HG02759 (cell line): ENCODE results near the gene CACNA1S.

Experiments used
- ATAC-seq: cut with Tn5 transposase; IDR thresholded peaks from one replicate; pipeline ENCODE4 v1.9.1; 2021; ENCODE audit warnings: mild to moderate bottlenecking, moderate library complexity; ENCODE audit not compliant: unreplicated experiment

The CACNA1S gene

DNA sequence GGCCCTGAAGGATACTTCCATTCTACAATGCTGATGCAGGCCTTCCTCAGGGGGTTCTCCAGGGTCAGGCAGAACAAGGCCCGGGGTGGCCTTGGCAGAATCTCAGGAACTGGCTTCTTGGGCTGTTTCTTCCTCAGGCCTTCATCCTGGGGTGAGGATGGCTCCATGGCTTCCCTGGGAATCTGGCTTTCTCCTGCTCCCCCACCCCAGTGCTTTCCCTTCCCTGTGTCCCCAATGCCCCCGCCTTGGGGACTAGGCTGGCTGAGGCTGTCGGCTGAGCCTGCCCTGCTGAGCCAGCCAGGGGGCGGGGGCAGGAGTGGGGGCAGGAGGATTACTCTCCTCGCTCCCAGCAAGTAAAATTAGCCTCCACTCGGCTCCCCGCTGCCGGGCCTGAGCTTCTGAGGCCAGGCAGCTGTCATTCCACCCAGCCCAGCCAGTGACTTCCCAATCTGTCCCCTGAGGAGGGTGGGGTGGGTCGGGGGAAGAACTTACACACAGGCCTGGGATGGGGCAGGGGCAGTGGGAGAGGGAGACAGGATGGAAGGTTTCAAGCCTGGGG is at the start of gene CACNA1S:
TSS of gene CACNA1S (minus strand) at position 254 of the 559 bp plus-strand sequence. CDS start at position 167, 87 bp downstream.
- no peak for ATAC-seq

DNA sequence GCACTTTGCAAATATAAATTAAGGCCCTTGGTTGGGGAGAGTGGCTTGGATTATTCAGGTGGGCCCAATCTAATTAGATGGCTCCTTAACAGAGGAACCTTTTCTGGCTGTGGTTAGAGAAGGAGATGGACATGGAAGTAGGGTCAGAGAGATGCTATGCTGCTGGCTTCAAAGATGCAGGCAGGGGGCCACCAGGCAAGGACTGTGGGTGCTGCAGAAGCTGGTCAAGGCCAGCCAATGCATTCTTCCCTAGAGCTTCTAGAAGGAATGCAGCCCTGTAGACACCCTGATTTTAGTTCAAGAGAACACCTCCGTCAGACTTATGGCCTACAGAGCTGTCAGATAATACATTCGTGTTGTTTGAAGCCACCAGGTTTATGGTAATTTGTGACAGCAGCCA is 45.7 kb upstream of the CACNA1S start:
- no peak for ATAC-seq

DNA sequence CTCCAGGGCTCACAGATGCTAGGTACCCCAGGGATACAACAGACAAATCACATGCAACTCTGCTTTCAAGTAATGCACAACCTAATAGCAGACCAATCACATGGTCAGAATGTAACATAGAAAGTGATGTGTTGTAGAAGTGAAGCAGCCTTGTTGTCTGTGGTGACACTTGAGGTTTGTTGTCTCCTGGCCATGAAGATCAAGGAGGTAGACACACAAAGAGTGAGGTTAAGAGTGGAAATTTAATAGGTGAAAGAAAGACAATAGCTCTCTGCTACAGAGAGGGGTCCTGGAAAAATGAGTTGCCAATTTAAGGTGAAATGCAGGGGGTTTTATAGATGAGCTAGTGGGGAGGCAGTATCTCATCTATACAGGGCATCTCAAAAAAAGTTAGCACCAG is 44.6 kb upstream of the CACNA1S start:
- ATAC-seq = no peak

DNA sequence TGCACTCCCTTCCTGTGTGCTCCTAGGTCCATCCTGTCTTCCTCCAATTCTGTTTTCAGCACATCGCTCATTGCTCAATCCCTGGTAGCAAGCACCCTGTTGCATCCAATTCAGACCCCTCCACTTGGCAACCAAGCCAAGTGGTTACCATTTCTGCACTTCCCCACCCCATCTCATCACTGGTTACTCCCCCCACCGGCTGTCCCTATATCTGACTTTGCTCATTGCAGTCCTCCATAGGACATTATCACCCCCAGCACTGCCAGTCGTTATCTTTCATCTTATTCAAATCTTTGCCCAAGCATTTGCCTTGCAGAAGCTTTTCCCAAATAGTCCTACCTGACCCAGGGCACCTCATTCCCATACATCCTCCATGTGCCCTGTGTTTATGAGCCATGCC is 44.1 kb upstream of the CACNA1S start:
- no peak for ATAC-seq

DNA sequence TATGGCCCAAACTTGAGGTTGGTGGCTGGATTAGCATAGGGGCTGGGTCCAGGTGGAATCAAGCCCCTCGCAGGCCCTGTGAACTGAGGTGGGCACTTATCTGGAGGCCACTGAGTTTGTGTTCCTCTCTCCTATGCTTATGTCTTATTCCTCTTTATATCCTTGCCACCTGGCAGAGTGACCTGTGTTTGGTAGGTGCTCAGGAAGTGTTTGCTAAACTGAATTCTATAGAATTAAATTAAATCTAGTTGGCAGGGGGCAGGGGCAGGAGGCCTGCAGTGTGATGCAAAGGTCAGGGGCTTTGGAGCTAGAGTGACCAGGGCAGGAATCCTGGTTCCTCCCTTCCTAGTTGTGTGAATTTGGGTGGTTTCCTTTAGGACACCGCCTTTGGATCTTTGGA is 43.1 kb upstream of the CACNA1S start:
- no peak for ATAC-seq

DNA sequence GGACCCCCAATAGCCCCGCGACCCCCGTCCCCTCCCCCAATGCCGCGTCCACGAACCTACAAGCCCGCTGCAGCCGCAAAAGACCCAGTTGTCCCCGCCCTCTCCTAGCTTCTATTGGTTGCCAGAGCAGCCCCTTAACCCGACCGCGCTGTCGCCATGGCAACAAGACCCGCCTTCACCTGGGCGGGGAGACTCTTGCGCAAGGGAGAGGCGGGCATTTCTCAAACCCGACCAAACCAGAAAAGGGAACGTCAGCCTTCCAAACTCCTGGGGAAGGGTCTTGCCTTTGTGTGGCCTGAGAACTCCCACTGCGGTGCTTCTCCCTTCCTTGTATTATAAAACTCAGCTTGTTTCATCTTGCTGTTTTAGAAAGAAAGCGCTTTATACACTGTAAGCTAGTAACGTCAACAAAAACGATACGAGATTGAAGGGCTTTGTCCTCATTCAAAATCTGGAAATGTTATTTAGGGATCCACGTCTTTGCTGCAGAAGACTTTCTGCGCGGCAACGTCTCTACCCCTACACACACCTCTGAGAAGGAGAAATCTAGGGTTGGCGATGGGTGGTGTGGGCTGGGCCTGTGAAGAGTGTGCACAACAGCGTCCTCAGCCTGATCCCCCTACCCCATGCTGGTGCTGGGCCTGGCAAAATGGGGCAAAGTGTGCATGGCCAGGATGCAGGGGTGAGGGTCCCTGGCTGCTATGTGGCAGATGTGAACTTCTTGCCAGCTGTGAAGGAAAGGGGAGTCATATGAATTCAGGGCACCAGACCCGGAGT is 42.4 kb upstream of the CACNA1S start, which contains the start of gene TMEM9:
TSS of gene TMEM9 (minus strand) at position 86 of the 777 bp plus-strand sequence. CDS start 551 bp downstream, outside the sequence.
- peak; percentile 98 for ATAC-seq

DNA sequence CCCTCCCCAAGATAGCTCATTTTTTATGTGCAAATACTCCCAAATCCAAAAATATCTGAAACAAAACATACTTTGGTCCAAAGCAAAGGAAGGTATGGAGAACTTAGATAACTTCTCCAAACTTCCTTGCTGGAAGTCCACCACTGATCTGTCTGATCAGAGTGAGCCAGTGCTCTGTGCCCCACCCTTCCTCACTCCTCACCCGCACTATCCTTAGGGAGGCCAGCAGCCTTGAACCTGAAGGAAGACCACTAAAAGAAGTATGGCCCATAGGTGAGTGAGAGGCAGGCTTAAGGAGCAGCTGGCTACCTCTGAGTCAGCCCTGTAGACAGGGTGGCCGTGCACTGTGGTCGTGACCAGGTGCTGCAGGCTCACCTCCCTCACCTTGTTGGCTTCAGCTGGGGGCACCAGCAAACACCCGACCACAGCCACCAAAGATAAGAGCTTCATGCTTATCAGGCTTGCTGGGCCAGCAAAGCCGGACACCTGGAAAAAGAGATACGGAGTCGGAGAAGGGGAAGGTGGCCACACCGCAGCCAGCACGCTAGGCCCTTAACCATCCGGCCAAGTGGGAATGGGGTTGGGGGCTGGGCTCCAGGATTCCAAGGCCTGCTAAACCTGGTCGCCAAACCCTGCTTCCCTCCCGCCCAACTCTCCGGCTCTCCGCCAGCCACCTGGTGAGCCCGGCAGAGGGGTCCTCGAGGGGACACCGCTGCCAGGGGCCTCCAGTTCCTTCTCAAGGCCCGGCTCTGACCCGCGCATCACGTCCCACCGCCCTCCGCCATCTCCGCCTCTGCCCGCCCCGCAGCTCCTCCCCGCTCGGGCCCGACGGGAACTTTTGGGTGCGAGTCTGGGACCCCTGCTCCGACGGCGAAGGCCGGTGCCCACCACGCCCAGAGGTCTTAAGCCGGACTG is 41.5 kb upstream of the CACNA1S start:
- ATAC-seq = peak; percentile 76

DNA sequence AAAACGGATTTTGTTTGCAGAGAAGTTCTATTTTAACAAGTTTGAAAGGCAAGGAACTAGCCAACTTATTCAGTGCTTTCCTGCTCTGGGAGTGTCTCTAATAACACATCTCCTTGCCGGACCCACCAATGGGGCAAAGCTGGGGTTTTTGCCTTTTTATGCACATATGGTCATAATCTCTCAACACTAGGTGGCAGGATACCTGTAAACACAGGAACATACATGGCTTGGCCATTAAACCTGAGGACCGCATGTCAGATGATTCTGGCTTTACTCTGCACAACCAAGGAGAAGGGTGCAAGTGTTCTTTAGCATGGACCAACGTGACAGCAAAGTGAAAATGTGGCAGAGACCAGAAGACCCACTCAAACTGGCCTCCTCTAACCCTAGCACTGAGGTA is 37.2 kb upstream of the CACNA1S start:
- ATAC-seq = no peak

DNA sequence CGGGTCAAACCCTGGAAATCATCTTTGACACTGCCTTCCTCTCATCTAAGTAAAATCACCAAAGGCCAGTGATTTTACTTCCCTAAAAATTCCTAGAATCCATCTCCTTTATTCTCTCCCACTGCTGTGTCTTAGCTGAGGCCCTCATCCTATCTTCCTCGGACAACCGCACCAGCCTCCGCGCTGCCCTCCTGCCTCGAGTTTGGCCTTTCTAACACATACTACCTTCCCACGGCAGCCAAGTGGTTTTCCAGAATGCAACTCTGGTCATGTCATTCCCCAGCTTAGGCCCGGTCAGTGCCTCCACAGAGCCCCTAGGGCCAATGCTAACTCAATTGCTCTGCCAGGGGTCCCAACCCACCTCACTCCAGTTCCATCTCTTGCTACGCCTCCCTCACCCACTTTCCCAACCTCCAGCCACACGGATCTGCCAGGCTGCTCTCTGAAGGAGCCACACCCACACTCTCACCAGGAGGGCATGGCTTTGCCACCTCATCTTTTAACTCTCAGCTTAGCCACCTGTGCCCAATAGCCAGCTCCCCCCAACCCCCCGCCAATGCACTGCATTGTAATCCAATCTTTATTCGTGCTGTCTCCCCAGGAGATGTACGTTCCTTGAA is 35.3 kb upstream of the CACNA1S start:
- ATAC-seq = no peak

DNA sequence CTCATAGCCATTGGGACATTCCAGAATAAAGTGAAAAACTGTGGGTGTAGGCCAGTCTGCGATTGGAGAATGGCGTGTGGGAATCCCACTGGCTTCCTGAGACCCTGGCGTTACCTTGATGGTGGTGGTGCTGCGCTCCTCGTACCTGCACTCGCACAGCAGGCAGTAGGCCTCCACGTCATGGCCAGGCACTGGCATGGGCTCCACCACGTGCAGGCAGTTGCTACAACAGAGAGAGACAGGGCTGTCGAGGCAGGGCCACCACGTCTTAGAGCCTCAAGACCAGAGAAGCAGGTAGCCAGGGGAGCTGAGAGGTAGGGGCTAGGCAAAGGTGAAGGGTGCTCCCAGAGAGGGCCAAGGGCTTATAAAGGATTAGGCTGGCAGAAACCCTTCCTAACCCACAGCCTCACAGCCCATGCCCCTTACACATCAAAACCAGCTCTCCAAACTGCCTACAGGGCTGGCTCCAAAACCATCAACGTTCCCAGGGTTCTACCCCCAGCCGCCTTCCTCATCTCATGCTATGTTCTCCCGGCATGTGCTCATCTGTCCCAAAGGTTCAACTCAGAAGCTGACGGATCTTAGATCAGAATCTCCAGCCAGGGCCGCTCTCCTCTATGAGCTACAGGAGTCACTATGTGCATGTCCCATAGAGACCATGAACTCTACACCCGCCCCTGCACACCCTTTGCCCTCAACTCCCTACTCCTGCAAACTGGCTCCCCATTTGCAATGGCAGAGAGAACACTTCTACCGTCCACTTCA is 34.6 kb upstream of the CACNA1S start:
- no peak for ATAC-seq

DNA sequence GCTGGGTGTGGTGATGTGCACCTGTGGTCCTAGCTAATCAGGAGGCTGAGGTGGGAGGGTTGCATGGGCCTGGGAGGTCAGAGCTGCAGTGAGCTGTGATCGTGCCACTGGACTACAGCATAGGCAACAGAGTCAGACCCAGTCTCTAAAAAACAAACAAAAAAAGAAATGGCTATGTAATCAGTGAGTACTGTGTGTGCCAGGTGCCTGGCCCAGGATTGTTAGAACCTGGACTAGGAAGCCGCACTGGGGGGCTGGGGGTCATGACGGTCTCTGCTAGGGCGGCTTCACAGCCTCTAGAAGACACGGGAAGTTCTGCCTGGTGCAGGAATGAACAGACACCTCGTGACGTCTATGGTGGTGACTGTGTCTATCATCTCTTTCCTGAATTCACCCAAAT is 33.6 kb upstream of the CACNA1S start:
- ATAC-seq = no peak

DNA sequence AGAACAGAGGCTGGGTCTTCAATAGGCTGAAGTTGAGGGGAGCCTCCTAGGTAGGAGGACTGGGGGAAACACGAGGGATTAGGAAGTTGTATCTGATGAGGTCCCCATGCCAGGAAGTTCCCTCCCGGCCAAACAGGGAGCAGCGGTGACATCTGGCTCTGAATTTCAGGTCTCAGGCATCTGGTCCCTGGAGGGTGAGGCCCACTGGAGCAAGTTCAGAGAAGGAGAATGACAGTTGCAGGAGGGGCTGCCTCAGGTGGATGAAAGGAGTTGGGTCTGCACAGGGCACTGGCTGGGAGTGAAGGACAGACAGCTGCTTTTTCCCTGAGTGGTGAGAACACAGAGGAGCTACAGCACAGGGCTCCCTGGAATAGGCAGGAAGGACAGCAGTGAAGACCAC is 32.9 kb upstream of the CACNA1S start:
- ATAC-seq = no peak

DNA sequence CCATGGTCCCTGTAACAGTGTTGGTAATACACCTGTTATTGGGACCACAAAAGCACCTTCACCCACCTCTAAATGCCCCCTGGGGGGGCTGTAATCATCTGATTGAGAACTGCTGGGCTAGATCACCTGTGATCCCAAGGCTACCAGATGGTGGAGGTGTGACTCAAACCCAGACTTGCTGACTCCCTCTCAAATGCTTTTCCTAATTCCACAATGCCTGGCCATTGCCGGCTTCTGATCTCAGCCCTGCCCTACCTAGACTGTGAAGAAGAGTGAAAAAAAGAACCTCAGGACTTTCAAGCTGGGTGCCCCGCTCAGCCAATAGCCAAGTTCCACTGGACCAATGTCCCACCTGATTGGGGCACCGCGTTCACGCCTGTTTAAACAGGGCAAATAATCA is 32.5 kb upstream of the CACNA1S start:
- no peak for ATAC-seq

DNA sequence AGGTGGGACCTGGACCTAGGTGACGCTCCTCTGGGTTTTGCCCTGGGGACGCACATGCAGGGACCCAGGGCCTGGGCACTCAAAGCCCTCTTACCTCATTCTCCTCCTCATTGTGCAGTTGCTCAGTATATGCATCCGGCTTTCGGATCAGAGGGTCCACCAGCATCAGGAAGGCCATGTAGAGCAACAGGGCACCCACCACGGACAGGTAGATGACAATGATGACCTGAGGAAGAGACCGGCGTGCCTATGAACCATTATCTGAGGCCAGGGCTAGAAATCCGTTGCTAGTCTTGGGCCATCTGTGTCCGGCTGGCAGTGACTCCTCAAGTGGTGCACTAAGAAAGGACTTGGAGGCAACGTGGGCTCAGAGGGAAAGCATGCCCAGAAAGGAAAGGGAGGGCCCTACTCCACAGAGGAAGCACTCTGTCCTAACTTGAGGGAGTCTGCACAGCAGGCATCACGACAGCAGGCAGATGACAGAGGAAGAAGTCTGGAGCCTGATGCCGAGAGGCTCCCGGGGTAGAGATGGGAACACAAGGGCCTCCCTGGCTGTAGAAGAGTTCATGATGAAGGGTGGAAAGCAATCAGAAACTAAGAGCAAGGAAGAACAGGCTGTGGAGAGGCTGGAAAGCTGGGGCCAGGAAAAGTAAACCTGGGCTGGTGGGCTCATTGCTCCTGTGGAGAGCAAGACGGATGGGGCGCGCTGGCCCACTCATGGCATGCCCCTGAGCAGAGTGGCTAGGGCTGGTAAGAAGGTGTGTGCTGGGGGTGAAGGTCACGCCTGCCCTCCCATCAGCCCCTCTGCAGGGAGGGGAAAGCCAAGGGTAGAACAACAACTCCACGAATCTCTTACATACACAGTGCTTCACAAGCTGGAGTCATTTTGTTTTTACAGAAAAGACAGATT is 31.8 kb upstream of the CACNA1S start:
- no peak for ATAC-seq

DNA sequence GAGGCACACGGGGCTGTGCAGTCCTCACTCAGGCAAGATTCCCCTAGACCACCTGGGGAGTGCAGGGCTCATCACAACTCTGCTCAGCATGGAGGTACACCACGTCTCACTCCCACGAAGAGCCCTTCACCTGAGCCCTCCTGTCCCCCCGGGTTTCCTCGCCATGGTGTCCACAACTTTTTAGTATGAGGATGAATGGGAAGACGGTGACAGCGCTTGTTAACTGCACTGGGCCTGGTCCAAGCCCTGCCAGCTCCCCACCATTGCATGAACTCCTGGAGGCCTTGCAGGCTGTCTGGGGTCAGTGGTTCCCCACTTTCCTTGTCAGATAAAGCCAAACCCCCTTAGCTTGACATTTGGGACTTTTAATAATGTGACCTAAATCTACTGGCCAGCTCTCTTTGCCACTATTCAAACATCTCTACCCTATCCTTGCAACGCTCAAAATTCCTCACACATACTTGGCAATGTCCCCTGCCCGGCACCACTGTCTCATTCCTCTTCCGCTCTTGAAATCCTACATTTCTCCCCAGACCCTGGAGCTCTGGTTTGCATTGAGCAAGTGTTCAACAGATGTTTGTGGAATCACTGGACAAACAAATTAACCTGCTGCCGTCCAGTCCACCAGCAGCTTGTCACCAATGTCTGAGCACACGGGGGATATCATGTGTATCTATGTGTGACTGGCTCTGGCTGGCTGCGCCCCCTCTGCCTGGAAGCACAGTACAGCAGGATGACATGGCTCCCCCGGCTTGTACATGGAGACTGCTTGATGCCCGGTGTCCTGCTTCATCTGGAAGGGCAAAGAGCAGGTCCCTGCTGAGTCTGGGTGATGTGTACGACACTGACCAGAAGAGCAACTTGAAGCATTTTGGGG is 30.9 kb upstream of the CACNA1S start:
- ATAC-seq = no peak

DNA sequence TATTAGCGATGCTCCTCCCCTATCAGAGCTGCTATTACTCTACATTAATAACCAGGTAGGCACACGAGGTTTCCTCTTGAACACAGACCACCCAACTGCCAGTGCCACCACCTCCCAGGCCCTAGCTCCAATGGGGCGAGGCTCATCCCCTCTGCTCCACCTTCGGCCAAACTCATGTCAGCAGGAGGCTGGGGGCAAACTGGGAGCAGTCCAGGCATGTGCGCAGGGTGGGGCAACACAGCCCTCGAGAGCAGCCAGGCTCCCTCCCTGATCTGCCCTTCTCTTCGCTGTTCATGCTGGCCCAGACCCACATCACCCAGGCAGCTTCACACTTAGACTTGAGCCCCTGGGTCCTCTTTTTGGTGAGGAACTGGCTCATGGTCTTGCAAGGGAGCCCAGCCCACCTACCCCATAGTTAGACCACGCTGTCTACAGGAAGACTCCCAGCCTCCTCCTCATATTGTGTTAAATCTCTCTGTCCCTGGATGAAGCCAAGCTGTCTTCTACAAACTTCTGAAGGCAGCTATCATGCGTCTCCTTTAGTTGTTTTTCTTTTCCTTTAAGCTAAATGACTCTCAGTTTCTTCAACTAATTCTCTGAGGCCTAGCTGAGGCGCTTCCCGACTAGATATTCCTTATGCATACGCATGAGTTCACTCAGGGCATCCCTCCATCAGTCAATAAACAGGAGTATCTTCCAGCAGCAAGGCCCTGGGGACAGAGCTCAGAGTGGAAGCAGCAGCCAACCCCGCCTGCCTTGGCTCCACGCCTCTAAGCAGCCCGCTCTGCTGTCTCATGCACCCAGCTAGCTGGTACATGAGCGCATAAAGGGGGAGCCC is 30.0 kb upstream of the CACNA1S start:
- no peak for ATAC-seq

DNA sequence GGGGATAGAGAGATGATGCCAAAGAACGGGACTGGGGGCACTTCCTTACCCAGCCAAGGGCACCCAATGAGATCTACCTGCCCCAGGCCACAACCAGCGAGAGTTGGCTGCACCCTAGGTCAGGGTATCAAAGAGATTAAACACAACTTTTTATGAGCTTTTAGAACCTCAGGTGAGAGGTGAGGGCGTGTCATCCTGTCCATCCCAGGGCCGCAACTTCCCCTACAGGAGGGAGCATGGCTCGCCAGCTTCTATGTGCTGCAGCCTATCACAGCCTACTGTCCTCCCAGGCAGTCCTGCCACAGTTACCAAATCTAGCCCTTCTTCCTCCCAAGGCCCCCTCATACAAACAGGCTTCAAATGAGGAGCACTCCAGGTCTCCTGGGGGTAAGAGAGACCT is 29.2 kb upstream of the CACNA1S start:
- ATAC-seq = no peak

DNA sequence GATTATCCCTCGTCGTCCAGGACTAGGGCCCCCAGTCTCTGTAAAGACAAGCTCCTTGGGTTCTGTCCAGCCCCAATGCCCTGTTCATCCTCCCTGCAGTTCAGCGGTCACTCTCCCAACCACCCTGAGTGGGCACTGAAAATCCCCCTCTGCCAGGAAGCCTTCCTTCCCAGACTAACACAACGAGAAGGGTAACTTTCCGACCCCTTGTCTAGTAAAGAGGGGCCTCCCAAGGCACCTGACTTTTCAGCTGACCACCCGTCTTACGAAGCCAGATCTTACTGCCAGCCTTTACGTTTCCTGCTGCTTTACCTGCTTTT is 28.7 kb upstream of the CACNA1S start:
- ATAC-seq = no peak
